NCI-H146 treated with DMSO at 0.1 percent for 48 hours (cell line): ENCODE measurements around the gene CHN2.

ENCODE experiments used
- DNase-seq: peaks from one replicate; lab custom pipeline; 2025; ENCODE audit not compliant: unreplicated experiment; lab: John Stamatoyannopoulos, UW

The CHN2 gene

GRCh38 chr7:29458933-29459332 lies 264.4 kb downstream of the CHN2 start:
- no peak for DNase-seq

- no peak for DNase-seq
These were observed 265.0 kb downstream of the CHN2 start for GRCh38 chr7:29459589-29459988.

GRCh38 chr7:29461996-29462395 lies 267.4 kb downstream of the CHN2 start:
- DNase-seq, result no peak

GRCh38 chr7:29463504-29464158 lies 269.1 kb downstream of the CHN2 start:
- no peak for DNase-seq

- DNase-seq, result no peak
These were observed 270.2 kb downstream of the CHN2 start for GRCh38 chr7:29464753-29465152.

- no peak for DNase-seq
These were observed 272.8 kb downstream of the CHN2 start for GRCh38 chr7:29467193-29467926.

- DNase-seq, result no peak
These were observed 273.6 kb downstream of the CHN2 start for GRCh38 chr7:29468196-29468595.

- no peak for DNase-seq
These were observed 274.7 kb downstream of the CHN2 start for GRCh38 chr7:29469281-29469680.

- no peak for DNase-seq
These were observed 275.5 kb downstream of the CHN2 start for GRCh38 chr7:29469976-29470557.

GRCh38 chr7:29471444-29472138 lies 277.0 kb downstream of the CHN2 start:
- no peak for DNase-seq

GRCh38 chr7:29476916-29477315 lies 282.3 kb downstream of the CHN2 start:
- no peak for DNase-seq

GRCh38 chr7:29478226-29478625 lies 283.7 kb downstream of the CHN2 start:
- DNase-seq, result no peak

GRCh38 chr7:29478687-29479240 lies 284.2 kb downstream of the CHN2 start:
- DNase-seq, result no peak

- no peak for DNase-seq
These were observed 285.0 kb downstream of the CHN2 start for GRCh38 chr7:29479301-29480200.

GRCh38 chr7:29480451-29480850 lies 285.9 kb downstream of the CHN2 start:
- peak; percentile 10 for DNase-seq

GRCh38 chr7:29480934-29481651 lies 286.5 kb downstream of the CHN2 start:
- DNase-seq, result no peak

- DNase-seq, result no peak
These were observed 287.5 kb downstream of the CHN2 start for GRCh38 chr7:29482056-29482455.

- DNase-seq, result no peak
These were observed 288.9 kb downstream of the CHN2 start for GRCh38 chr7:29483219-29484104.

- no peak for DNase-seq
These were observed 289.7 kb downstream of the CHN2 start for GRCh38 chr7:29484280-29484679.
